HepG2 (cell line): ENCODE data around the gene VWA5B1. TPM values are rescaled to one million over a fixed set of nuclear protein-coding genes. Genes with fewer than 3 reads are reported as not detected.

Source experiments
- ATAD3A ChIP-seq: sonication (generic); formaldehyde crosslinking; IDR thresholded peaks from 2 replicates; pipeline ENCODE4 v1.4.0; 2020; ENCODE audit warnings: missing genetic modification reagents
- CC2D1A ChIP-seq: sonication (generic); formaldehyde crosslinking; IDR thresholded peaks from 2 replicates; pipeline ENCODE4 v1.8.1; 2023; ENCODE audit warnings: mild to moderate bottlenecking, missing genetic modification reagents
- CSRNP1 ChIP-seq: sonication (generic); formaldehyde crosslinking; IDR thresholded peaks from 2 replicates; pipeline ENCODE4 v1.8.1; 2023; ENCODE audit warnings: mild to moderate bottlenecking, missing genetic modification reagents
- EED ChIP-seq: sonication (generic); formaldehyde crosslinking; IDR thresholded peaks from 2 replicates; pipeline ENCODE4 v1.5.0; 2020; ENCODE audit warnings: mild to moderate bottlenecking, missing genetic modification reagents
- FOSL2 ChIP-seq: sonication (generic); formaldehyde crosslinking; IDR thresholded peaks from 2 replicates; pipeline ENCODE4 v1.4.0; 2020; ENCODE audit warnings: missing genetic modification reagents
- KLF16 ChIP-seq, 2 experiments: sonication (generic) in 1 of 2; formaldehyde crosslinking in 1 of 2; IDR thresholded peaks; 2 replicates each; pipeline versions ENCODE4 v1.6.1 to v1.8.0; 2016 to 2023; ENCODE audit warnings: missing genetic modification reagents in 2 of 2, missing compliant biosample characterization in 1 of 2
- KLF9 ChIP-seq: IDR thresholded peaks from 2 replicates; pipeline ENCODE4 v1.6.1; 2016; ENCODE audit warnings: low read depth
- MBNL3 ChIP-seq: fragments of 250-450 bp; sonication (Bioruptor Pico); conservative IDR thresholded peaks from 2 replicates; pipeline ENCODE4 v1.8.0; 2022; ENCODE audit warnings: mild to moderate bottlenecking, inconsistent platforms
- NFE2 ChIP-seq: sonication (generic); formaldehyde crosslinking; IDR thresholded peaks from 2 replicates; pipeline ENCODE4 v1.4.0; 2020; ENCODE audit warnings: missing genetic modification reagents
- RARG ChIP-seq: sonication (generic); formaldehyde crosslinking; IDR thresholded peaks from 2 replicates; pipeline ENCODE4 v1.4.0; 2020; ENCODE audit warnings: low read depth, mild to moderate bottlenecking, missing genetic modification reagents
- SIN3A ChIP-seq: IDR thresholded peaks from 2 replicates; pipeline ENCODE4 v1.6.1; 2011; ENCODE audit warnings: low read depth, mild to moderate bottlenecking, control low read depth, low read length, borderline replicate concordance
- SOX13 ChIP-seq, 3 experiments: fragments of 450-650 bp in 1 of 3; sonication (generic) in 1 of 3; formaldehyde crosslinking in 1 of 3; IDR thresholded peaks in 2 of 3; conservative IDR thresholded peaks in 1 of 3; 2 replicates each; pipeline versions ENCODE4 v1.5.0 to v1.6.1; 2016 to 2020; ENCODE audit warnings: antibody characterized with exemption in 1 of 3, mild to moderate bottlenecking in 1 of 3, missing compliant biosample characterization in 1 of 3, missing genetic modification reagents in 1 of 3, moderate library complexity in 1 of 3
- SP140L ChIP-seq: sonication (generic); formaldehyde crosslinking; IDR thresholded peaks from 2 replicates; pipeline ENCODE4 v1.4.0; 2020; ENCODE audit warnings: missing genetic modification reagents, borderline replicate concordance
- SPEN ChIP-seq: sonication (generic); formaldehyde crosslinking; IDR thresholded peaks from 2 replicates; pipeline ENCODE4 v1.5.1; 2020; ENCODE audit warnings: low read depth, mild to moderate bottlenecking, missing genetic modification reagents
- ZBTB8A ChIP-seq: sonication (generic); formaldehyde crosslinking; IDR thresholded peaks from 2 replicates; pipeline ENCODE4 v1.4.0; 2020; ENCODE audit warnings: mild to moderate bottlenecking, low read depth, missing genetic modification reagents, borderline replicate concordance
- ZNF12 ChIP-seq: sonication (generic); formaldehyde crosslinking; IDR thresholded peaks from 2 replicates; pipeline ENCODE4 v1.5.0; 2020; ENCODE audit warnings: missing genetic modification reagents
- ZNF232 ChIP-seq: sonication (generic); formaldehyde crosslinking; IDR thresholded peaks from 2 replicates; pipeline ENCODE4 v1.4.0; 2020; ENCODE audit warnings: missing genetic modification reagents, borderline replicate concordance
- ZNF280B ChIP-seq: sonication (generic); formaldehyde crosslinking; IDR thresholded peaks from 2 replicates; pipeline ENCODE4 v1.5.0; 2020; ENCODE audit warnings: missing genetic modification reagents, mild to moderate bottlenecking, borderline replicate concordance
- ZNF451 ChIP-seq: sonication (generic); formaldehyde crosslinking; IDR thresholded peaks from 2 replicates; pipeline ENCODE4 v1.5.0; 2020; ENCODE audit warnings: mild to moderate bottlenecking, missing genetic modification reagents
- ZNF782 ChIP-seq: sonication (generic); formaldehyde crosslinking; IDR thresholded peaks from 2 replicates; pipeline ENCODE4 v1.4.0; 2020; ENCODE audit warnings: missing genetic modification reagents, mild to moderate bottlenecking, borderline replicate concordance
- polyA plus RNA-seq, 8 experiments: library from polyadenylated mRNA; depleted of rRNA in 3 of 8; stranded (reverse) in 7 of 8; unstranded in 1 of 8; fragments of >200 nt; fragmentation: Illumina TruSeq in 4 of 8; extraction: Trizol in 4 of 8; gene quantifications; 2 replicates each; pipeline versions ENCODE4 v1.2.1 to v1.2.3, GENCODE V29; 2011 to 2016; ENCODE audit warnings: low read depth in 4 of 8, missing spikeins in 1 of 8, mixed read lengths in 1 of 8; ENCODE audit not compliant: insufficient read depth in 1 of 8
- total RNA-seq, 5 experiments: library from RNA; depleted of rRNA; stranded (reverse); fragments of >200 nt; fragmentation: Illumina TruSeq; extraction: Trizol; gene quantifications; 2 replicates each; pipeline ENCODE4 v1.2.3, GENCODE V29; 2016; ENCODE audit warnings: low read depth in 1 of 5
- TF ChIP-seq, protein P1 (sequence below): sonication (generic); formaldehyde crosslinking; IDR thresholded peaks from 2 replicates; pipeline ENCODE4 v1.4.0; 2020; ENCODE audit warnings: low read depth, mild to moderate bottlenecking, missing genetic modification reagents
- TF ChIP-seq, protein P2 (sequence below): sonication (generic); formaldehyde crosslinking; IDR thresholded peaks from 2 replicates; pipeline ENCODE4 v1.5.0; 2020; ENCODE audit warnings: mild to moderate bottlenecking, missing genetic modification reagents

Gene VWA5B1
- total and polyA plus RNA-seq, 2 of the 13 experiments (the other 11 are each of a cell fraction or from before 2014, with no cell fraction given): not detected

DNA sequence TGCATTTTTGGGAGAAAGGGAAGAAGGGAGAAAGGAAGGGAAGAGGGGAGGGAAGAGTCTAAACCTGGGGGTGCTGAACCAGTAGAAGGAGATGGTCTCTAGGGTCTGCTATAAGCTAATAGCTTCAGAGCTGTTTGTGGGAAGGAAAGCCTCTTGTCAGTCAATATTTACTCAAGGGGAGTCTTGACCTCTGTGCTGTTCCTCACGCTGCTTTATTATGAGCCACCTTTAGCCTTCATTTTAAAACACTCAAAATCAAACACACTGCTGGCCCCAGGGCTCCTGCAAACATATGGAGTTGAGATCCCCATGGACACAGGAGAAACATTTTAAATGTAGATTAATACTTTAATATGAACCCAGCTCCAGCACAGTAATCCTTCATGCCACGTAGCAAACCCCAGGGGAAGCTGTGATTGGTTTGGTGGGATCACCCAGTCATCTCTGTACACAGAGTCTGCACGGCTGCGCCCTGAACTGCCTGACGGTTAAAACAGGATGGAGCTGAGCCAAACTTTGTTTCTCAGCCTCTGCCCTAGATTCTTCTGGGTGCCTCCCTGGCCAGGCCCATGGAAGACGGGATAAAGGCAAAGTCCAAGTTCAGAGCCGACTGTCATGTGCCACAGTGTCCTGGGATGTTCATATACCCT lies 40.2 kb upstream of the VWA5B1 start (continued):
- TF ChIP-seq ZNF280B: no peak
- TF ChIP-seq NFE2: no peak
- no peak for TF ChIP-seq ZNF782 (CRISPR knock-in tag)
- no peak for TF ChIP-seq ZNF12 (CRISPR knock-in tag)
- TF ChIP-seq CSRNP1 (CRISPR knock-in tag): no peak
- TF ChIP-seq MBNL3 (CRISPR knock-in tag): no peak
- TF ChIP-seq KLF9 (CRISPR knock-in tag): no peak
- TF ChIP-seq ZBTB8A (CRISPR knock-in tag): no peak
- no peak for TF ChIP-seq ZNF451
- TF ChIP-seq, protein P1, sequence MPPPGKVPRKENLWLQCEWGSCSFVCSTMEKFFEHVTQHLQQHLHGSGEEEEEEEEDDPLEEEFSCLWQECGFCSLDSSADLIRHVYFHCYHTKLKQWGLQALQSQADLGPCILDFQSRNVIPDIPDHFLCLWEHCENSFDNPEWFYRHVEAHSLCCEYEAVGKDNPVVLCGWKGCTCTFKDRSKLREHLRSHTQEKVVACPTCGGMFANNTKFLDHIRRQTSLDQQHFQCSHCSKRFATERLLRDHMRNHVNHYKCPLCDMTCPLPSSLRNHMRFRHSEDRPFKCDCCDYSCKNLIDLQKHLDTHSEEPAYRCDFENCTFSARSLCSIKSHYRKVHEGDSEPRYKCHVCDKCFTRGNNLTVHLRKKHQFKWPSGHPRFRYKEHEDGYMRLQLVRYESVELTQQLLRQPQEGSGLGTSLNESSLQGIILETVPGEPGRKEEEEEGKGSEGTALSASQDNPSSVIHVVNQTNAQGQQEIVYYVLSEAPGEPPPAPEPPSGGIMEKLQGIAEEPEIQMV (CRISPR knock-in tag): no peak
- no peak for TF ChIP-seq SPEN (CRISPR knock-in tag)
- TF ChIP-seq SIN3A: no peak
- TF ChIP-seq EED: no peak
- TF ChIP-seq, protein P2, sequence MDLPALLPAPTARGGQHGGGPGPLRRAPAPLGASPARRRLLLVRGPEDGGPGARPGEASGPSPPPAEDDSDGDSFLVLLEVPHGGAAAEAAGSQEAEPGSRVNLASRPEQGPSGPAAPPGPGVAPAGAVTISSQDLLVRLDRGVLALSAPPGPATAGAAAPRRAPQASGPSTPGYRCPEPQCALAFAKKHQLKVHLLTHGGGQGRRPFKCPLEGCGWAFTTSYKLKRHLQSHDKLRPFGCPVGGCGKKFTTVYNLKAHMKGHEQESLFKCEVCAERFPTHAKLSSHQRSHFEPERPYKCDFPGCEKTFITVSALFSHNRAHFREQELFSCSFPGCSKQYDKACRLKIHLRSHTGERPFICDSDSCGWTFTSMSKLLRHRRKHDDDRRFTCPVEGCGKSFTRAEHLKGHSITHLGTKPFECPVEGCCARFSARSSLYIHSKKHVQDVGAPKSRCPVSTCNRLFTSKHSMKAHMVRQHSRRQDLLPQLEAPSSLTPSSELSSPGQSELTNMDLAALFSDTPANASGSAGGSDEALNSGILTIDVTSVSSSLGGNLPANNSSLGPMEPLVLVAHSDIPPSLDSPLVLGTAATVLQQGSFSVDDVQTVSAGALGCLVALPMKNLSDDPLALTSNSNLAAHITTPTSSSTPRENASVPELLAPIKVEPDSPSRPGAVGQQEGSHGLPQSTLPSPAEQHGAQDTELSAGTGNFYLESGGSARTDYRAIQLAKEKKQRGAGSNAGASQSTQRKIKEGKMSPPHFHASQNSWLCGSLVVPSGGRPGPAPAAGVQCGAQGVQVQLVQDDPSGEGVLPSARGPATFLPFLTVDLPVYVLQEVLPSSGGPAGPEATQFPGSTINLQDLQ (CRISPR knock-in tag): no peak
- TF ChIP-seq ZNF232 (CRISPR knock-in tag): 0 out of 2 replicates have a peak, but pooled peaks have one; percentile 34
- TF ChIP-seq KLF16 (CRISPR knock-in tag; IDR thresholded peaks at IDR 0.05): 0 out of 4 replicates have a peak, but pooled peaks of 1 of the 2 experiments have one; percentile 28
- TF ChIP-seq RARG (CRISPR knock-in tag): no peak
- TF ChIP-seq ATAD3A (CRISPR knock-in tag): no peak
- peak; percentile 32; the same call in 1 of the 2 replicates for TF ChIP-seq FOSL2
- TF ChIP-seq SP140L (CRISPR knock-in tag): no peak
- TF ChIP-seq CC2D1A (CRISPR knock-in tag): no peak
- no peak for TF ChIP-seq SOX13 (IDR thresholded peaks at IDR 0.05)
- peak in 1 of 2 experiments; percentile 16; a peak in 1 of 4 replicates for TF ChIP-seq SOX13 (CRISPR knock-in tag; conservative IDR thresholded peaks at IDR 0.05 in 1 of 2, IDR thresholded peaks at IDR 0.05 in 1 of 2)
